CD4-positive, alpha-beta T cell treated with Interleukin-6 at 100 ng/mL for 8 hours (primary cell): ENCODE results near the gene MRPL45.
A peak's percentile ranks its signal among the peaks of the same experiment; 100 is the strongest.
"Not testable (repeated sequence)": the region's sequence is repeated elsewhere in the genome, so short reads cannot be mapped to it uniquely, and the experiment has no call there.

Experiments used
- DNase-seq: peaks from one replicate; pipeline ENCODE4 v3.0.0-alpha.2; 2020; ENCODE audit warnings: mixed read lengths, low spot score

MRPL45 gene

GRCh38 chr17:38296834-38297517 is at the start of gene MRPL45:
TSS of gene MRPL45 (plus strand) at chr17:38297168. CDS start at chr17:38297184, 16 bp downstream.
- DNase-seq, result peak; percentile 96

DNA sequence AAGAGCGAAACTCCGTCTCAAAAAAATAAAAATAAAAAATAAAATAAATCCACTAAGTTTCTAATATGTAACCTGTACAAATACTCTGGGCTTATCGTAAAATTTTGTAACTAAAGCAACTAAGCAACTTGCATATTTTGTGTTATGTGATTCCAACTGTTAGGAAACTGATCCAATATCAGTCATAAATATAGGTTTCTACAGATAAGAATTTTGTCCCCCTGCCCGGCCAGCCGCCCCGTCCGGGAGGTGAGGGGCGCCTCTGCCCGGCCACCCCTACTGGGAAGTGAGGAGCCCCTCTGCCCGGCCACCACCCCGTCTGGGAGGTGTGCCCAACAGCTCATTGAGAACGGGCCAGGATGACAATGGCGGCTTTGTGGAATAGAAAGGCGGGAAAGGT is 43.8 kb upstream of the MRPL45 start:
- not testable (repeated sequence) for DNase-seq

- DNase-seq, result not testable (repeated sequence)
Observed at GRCh38 chr17:38254357-38254756, 42.6 kb upstream of the MRPL45 start.

GRCh38 chr17:38257013-38257621 is 39.9 kb upstream of the MRPL45 start:
- DNase-seq, result peak; percentile 85

- DNase-seq, result not testable (repeated sequence)
Observed at GRCh38 chr17:38265974-38266506, 30.9 kb upstream of the MRPL45 start.

DNA sequence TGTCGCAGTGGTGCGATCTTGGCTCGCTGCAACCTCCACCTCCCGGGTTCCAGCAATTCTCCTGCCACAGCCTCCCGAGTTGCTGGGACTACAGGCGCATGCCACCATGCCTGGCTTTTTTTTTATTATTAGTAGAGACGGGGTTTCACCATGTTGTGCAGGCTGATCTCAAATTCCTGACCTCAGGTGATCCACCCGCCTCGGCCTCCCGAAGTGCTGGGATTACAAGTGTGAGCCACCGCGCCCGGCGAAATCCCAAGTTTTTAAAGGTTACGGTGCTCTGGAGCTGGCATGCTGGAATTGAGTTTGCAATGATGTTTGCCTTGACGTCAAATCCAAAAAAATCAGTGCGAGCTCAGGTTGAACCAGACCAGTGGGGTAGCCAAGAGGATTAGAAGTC is 30.4 kb upstream of the MRPL45 start:
- DNase-seq, result not testable (repeated sequence)

DNA sequence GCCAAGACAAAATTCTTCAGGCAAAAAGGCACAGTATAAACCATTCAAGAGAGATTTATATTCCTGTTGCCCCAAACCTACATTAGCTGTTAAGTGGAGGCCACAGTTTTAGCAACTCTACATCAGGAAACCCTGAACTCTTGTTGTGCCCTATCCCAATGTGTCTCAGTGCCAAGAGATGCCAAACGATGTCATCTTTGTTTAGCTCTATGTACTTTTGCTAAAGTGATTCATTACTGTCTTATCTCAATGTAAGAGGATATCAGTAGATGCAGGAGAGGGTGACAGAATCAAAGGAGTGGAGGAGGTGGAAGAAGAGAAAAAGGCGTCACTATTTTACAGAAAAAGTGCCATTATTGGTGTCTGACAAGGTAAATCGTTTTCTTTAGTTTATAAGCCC is 28.8 kb upstream of the MRPL45 start:
- not testable (repeated sequence) for DNase-seq

DNA sequence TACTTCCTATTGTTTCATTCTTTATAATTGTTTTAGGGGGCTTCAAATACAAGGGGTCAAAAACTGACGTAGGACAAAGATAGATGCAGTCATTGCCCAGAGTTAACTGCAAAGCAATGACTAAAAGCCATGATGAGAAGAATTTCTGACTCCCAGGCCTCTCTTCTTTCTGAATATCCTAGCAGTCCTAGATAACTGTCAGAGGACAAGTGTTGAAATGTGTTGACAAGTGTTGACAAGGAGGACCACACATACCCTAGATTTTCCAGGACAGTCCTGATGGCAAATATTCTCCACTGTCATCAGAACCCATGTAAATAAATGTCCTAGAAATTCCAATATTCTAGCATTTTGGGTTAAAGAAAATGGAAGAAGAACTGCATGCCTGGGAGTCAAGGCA is 27.9 kb upstream of the MRPL45 start:
- DNase-seq, result not testable (repeated sequence)

- DNase-seq, result not testable (repeated sequence)
Observed at GRCh38 chr17:38269552-38269951, 27.4 kb upstream of the MRPL45 start.

DNA sequence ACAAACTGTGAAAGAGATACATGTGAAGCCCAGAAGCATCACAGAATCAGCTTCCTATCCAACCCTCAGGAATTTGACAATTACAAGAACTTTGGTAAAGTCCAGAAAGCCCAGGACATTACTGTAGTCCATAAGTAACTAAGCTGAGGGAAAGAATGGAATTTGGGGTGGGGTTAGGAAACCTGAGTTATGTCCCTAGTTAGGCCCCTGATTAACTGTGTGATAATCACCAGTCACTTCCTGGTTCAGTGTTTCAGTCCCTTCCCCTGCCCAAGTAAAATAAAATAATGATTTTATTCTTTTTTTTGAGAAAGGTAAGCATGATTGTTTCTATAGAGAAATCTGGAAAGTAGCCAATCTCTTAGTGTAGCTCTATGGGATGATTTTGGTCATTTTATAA is 11.0 kb upstream of the MRPL45 start:
- not testable (repeated sequence) for DNase-seq

GRCh38 chr17:38286501-38287091 is 10.4 kb upstream of the MRPL45 start:
- DNase-seq, result not testable (repeated sequence)

DNA sequence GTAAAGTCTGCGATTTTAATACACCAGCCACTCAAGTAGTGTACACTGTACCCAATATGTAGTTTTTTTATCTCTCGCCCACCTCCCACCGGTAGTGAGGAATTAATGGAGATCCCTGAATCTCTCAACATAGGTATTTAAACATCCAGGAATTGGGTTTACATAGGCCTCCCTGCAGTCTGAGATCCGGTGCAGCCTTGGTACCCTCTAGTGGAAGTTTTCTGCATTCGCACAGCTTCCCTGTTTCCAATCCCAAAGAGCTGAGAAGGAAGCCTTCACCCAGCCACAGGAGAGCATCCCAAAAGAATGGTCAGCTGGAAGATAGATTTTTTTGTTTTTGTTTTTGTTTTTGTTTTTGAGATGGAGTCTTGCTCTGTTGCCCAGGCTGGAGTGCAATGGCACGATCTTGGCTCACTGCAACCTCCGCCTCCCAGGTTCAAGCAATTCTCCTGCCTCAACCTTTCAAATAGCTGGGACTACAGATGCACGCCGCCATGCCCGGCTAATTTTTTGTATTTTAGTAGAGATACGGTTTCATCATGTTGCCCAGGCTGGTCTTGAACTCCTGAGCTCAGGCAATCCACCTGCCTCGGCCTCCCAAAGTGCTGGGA is 8.6 kb upstream of the MRPL45 start:
- not testable (repeated sequence) for DNase-seq

DNA sequence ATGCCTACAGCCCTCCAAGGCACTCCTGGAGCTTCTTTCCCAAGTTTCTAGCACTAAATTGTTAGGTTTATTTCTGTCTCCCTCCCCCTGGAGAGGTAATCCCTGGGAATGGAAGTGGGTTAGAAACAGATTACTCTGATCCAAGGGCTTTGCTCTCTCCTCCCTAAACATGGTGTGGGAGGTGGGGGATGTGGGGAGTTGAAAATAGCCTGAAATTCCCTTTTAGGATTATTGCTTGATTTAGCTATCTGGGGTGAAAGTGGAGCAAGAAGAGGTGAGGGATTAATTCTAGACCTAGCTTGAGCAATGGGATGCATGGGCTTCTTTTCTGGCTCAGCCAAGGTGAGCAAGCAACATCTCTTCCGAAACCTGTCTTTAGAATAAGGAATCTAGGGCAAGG is 7.2 kb upstream of the MRPL45 start:
- not testable (repeated sequence) for DNase-seq

DNA sequence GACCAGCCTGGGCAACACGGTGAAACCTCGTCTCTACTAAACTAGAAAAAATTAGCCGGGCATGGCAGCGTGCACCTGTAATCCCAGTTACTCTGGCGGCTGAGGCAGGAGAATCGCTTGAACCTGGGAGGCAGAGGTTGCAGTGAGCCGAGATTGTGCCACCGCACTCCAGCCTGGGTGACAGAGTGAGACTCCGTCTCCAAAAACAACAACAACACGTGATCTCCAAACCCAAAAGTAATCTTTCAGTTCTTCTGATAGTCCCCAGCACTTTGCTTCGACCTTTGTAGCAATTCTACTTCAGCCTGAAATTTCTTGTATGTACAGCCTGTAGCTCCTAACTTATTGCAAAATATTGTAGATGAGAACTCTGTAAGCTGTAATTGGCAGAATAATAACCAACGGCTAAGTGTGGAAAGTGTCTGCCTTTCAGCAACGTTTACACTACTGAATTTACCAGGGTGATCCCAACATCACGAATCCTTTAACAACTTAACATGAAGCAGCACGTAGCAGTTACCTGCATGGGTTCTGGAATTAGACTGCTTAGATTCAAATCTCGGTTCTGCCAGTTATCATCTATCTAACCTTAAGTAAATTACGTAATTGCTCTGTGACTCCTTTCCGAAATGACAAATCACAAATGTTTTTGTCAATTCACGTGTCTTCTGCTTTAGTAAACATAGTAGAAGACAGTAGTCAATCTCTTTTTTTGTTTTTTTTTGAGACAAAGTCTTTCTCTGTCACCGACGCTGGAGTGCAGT is 1.2 kb upstream of the MRPL45 start:
- DNase-seq, result not testable (repeated sequence)

DNA sequence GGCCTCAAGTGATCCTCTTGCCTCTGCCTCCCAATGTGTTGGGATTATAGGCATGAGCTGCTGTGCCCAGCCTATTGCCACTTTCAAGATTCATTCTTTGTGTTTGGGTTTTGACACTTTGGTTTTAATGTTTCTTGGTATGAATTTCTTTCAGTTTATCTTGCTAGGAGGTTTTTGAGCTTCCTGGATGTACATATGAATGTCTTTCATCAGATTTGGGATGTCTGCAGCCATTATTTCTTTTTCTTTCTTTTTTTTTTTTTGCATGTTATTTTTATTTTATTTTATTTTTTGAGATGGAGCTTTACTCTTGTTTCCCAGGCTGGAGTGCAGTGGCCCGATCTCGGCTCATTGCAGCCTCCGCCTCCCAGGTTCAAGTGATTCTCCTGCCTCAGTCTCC is 18.5 kb downstream of the MRPL45 start:
- no peak for DNase-seq

DNA sequence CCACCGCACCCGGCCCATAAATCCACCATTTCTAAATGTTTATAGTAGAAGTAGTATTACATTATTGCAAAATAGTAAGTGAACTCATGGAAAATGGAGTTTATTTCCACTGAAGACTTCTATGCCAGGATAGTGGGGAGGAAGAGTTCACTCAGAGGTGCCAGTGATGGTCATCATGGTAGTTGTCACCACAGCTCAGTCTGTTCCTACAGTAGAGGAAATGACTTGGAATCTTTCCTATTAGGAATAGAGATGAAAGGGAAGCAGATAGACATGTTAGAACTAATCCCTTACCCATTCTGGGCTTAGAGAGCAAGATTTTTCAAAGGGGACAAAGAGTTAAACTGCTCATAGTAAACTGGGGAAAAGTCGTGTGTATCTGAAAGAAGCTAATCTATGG is 20.1 kb downstream of the MRPL45 start:
- no peak for DNase-seq

DNA sequence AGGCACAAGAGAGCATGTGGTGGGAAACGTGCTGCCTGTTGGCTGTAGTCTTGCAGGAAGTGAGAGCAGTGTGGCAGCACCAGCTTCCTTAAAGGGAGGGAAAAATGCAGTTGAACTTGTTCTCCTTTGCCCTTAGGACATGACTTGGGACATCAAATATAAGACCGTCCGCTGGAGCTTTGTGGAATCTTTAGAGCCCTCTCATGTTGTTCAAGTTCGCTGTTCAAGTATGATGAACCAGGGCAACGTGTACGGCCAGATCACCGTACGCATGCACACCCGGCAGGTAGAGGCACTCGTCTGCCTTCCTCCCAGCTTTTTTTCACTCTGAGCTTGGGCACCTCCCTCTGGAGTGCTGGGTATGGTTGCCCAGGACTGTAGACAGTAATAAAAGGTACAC is 23.5 kb downstream of the MRPL45 start:
- no peak for DNase-seq

GRCh38 chr17:38322156-38322779 is 25.3 kb downstream of the MRPL45 start:
- DNase-seq, result peak; percentile 57

GRCh38 chr17:38322897-38323296 is 25.9 kb downstream of the MRPL45 start:
- DNase-seq, result no peak

DNA sequence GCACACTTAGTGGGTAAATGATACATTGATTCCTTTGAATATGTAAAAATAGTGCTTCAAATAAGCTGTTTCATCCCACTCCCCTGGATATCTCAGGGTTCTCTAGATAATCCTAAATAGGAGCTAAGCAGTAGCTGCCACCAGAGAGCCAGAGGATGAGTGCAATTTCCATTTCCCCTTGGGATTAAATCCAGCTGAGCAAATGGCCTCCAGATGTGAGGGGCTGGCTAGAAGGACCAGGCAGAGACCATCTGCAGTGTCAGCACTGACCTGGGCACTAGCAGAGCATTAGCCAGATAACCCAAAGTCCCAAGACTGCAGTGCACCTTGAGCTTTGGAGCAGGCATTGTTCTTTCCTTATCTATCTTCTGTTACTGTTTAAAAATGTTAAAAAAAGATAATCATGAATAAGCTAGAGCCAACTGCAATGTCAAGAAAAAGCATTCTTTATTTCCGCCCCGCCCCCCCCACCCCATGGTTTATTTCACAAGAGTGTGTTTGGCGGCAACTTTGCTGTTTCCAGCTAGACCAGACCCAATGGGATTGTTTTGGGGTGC is 27.3 kb downstream of the MRPL45 start:
- DNase-seq, result no peak

DNA sequence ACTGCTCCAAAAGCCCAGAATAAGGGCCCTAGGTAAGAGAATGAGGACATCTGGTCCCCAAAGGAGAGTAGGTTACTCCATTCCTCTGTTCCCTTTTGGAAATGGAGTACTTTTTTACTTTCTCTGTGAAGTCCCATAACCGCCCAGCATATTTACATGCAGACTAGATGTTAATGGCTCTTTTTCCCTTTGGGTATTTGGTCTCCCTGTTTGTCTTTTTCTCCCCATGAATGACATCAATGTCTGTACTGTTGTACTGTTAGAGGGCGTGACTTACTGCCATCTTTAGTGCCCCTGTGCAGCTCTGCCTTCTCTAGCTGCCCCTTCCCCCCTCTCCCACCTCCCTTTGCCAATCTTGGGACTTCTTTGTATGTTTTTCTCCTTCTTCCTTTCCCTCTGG is 27.8 kb downstream of the MRPL45 start:
- no peak for DNase-seq
